Endothelial cell (in vitro differentiated cells): ENCODE results near the gene TUT1. TPM values are rescaled to one million over a fixed set of nuclear protein-coding genes. Genes with fewer than 3 reads are reported as not detected.

Experiments
- DNase-seq: peaks from one replicate; pipeline ENCODE4 v3.0.0; 2021; ENCODE audit warnings: low spot score
- H3K27ac Mint-ChIP-seq: one replicate; pipeline ENCODE4 v1.8.0; 2021; ENCODE audit warnings: mixed read lengths, inconsistent platforms; ENCODE audit not compliant: unreplicated experiment
- H3K27me3 Mint-ChIP-seq: one replicate; pipeline ENCODE4 v1.8.0; 2021; ENCODE audit warnings: mild to moderate bottlenecking, moderate library complexity, mixed read lengths, inconsistent platforms; ENCODE audit not compliant: unreplicated experiment
- H3K36me3 Mint-ChIP-seq: one replicate; pipeline ENCODE4 v1.8.0; 2021; ENCODE audit warnings: mild to moderate bottlenecking, low read depth, mixed read lengths, inconsistent platforms; ENCODE audit not compliant: unreplicated experiment
- H3K4me1 Mint-ChIP-seq: one replicate; pipeline ENCODE4 v1.8.0; 2021; ENCODE audit warnings: mild to moderate bottlenecking, mixed read lengths, inconsistent platforms; ENCODE audit not compliant: unreplicated experiment
- H3K4me3 Mint-ChIP-seq: one replicate; pipeline ENCODE4 v1.8.0; 2021; ENCODE audit warnings: mild to moderate bottlenecking, mixed read lengths, inconsistent platforms; ENCODE audit not compliant: unreplicated experiment
- H3K9me3 Mint-ChIP-seq: one replicate; pipeline ENCODE4 v1.8.0; 2021; ENCODE audit warnings: mixed read lengths, inconsistent platforms; ENCODE audit not compliant: unreplicated experiment
- total RNA-seq: library from RNA; stranded (reverse); fragmentation: NEBNext Ultra II Directional; extraction: Animal tissue kit (Norgen Biotek cat#: 25700); gene quantifications from one replicate; pipeline ENCODE4 v1.2.1, GENCODE V29; 2021; ENCODE audit not compliant: unreplicated experiment
- TF ChIP-seq, protein P1 (sequence below): fragments of 200-600 bp; sonication (generic); IDR thresholded peaks from one replicate; pipeline ENCODE4 v1.5.0; 2021; ENCODE audit warnings: antibody characterized with exemption; ENCODE audit not compliant: unreplicated experiment

Gene TUT1
- total RNA-seq, 1 donor from 2014 or later: 21.2 TPM

DNA sequence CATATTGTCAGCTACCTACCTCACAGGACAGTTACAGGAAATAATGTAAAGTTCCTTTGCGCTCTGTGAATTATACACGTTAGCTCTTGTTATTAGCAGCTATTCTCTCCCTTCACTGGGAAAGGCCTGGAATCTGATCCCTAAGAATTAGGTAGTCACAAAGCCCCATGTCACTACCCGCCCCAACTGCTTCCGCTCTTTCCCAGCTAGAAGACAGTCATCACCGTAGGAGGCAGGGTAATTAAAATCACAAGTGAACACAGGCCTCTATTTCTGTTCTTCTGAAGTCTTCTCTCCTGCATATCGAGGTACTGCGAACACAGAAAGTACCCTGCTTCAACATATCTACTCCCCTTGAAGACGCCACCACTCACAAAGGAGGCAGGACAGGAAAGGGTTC is 32.1 kb downstream of the TUT1 start:
- H3K9me3 Mint-ChIP-seq: no peaks in the 10 kb centered on the region
- peaks cover 42% of the 10 kb centered on the region for H3K4me1 Mint-ChIP-seq
- peaks cover 15% of the 10 kb centered on the region for H3K36me3 Mint-ChIP-seq
- DNase-seq: no peak
- H3K4me3 Mint-ChIP-seq: no peak overlapping the region
- TF ChIP-seq, protein P1, sequence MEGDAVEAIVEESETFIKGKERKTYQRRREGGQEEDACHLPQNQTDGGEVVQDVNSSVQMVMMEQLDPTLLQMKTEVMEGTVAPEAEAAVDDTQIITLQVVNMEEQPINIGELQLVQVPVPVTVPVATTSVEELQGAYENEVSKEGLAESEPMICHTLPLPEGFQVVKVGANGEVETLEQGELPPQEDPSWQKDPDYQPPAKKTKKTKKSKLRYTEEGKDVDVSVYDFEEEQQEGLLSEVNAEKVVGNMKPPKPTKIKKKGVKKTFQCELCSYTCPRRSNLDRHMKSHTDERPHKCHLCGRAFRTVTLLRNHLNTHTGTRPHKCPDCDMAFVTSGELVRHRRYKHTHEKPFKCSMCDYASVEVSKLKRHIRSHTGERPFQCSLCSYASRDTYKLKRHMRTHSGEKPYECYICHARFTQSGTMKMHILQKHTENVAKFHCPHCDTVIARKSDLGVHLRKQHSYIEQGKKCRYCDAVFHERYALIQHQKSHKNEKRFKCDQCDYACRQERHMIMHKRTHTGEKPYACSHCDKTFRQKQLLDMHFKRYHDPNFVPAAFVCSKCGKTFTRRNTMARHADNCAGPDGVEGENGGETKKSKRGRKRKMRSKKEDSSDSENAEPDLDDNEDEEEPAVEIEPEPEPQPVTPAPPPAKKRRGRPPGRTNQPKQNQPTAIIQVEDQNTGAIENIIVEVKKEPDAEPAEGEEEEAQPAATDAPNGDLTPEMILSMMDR: no peak
- peaks cover 18% of the 10 kb centered on the region for H3K27me3 Mint-ChIP-seq
- H3K27ac Mint-ChIP-seq: peak overlapping the region; percentile 21

GRCh38 chr11:62558669-62559068 is 32.7 kb downstream of the TUT1 start:
- Mint-ChIP-seq H3K27ac (peak overlapping the region; percentile 18), H3K4me1 (peaks cover 47% of the 10 kb centered on the region), H3K27me3 (peaks cover 20% of the 10 kb centered on the region), H3K9me3 (no peaks in the 10 kb centered on the region), H3K4me3 (no peak overlapping the region), H3K36me3 (peaks cover 15% of the 10 kb centered on the region)
- TF ChIP-seq, protein P1: no peak
- DNase-seq: no peak

DNA sequence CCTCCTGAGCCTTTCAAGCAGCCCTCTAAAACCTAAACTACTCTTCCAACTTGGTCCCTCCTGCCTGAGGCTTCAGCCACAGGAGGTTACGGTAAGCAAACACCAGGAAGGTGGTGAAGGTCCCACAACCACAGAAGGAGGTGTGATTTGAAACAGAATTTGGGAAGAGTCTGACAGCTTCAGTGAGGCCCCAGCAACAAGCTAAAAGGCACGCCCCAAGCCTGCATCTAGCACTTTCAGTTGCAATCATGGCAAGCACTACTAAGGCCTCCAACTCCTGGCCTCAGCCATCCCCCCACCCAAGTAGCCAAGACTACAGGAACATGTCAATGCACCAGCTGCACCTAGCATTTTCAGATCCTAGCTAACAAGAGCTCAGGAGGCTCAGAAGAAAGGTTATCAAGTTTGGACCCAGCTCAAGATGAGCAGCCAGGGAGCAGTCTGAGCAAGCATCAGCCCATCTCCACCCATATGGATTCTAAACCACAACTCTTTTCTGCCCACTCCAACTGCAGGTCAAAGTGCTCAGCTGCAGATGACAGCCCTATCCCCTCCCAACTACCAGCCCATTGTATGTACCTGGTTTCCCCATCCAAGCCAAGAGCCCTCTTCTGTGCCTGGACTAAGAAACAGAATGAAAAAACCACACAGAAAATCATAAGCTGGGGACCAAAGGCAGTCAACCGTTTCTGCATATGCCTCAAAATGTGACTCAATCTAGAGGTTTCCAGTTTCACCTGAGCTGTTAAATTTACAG is 34.3 kb downstream of the TUT1 start:
- Mint-ChIP-seq H3K36me3 (peaks cover 19% of the 10 kb centered on the region), H3K27ac (peak overlapping the region; percentile 94), H3K27me3 (peaks cover 22% of the 10 kb centered on the region), H3K9me3 (no peaks in the 10 kb centered on the region), H3K4me1 (peaks cover 59% of the 10 kb centered on the region), H3K4me3 (peak overlapping the region; percentile 60)
- TF ChIP-seq, protein P1: no peak
- no peak for DNase-seq

DNA sequence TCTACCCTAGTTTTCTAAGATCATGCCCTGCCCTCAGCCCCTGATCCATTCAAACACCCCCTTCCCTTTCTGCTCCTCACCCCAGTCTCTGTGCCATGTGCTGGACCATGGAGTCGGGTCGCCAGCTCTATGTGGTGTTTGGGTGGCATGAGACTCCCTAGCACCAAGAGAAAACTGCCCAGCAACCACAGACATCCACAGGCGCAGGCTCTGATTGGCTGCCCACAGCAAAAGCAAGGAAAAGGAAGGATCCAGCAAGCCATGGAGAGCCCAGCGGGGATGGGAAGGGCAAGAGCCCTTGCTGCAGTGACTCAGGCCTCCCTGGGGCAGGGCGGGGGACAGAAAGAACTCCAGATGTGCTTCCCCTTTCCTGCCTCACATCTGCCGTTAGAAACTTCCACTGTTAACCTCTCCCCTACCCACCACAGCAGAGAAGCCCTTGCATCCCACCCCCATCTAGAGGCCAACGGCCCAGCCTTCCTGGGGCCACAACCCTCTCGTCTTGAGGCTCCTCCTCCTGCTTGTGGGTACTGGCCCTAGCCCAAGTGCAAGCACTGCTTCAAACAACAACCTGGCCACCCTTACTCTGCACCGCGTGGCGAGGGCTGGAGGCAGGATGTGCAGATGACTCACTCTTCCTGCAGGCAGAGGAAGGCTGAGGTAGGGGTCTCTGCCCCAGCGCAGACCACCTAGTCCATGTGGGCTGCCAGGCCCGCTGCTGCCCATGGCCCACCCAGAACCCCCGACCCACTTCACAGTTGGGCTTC is 35.0 kb downstream of the TUT1 start:
- TF ChIP-seq, protein P1: no peak
- Mint-ChIP-seq H3K4me1 (peaks cover 57% of the 10 kb centered on the region), H3K27ac (peak overlapping the region; percentile 94), H3K4me3 (peak overlapping the region; percentile 62), H3K27me3 (peaks cover 22% of the 10 kb centered on the region), H3K9me3 (no peaks in the 10 kb centered on the region), H3K36me3 (peaks cover 16% of the 10 kb centered on the region)
- DNase-seq: peak; percentile 61
